Measurements from ENCODE around the gene EPS15. TPM values are rescaled to one million over a fixed set of nuclear protein-coding genes. Genes with fewer than 3 reads are reported as not detected.

The EPS15 gene
- total RNA-seq, 4 donors from 2014 or later = 49.8 to 84.3 (median 62.5) TPM

GRCh38 chr1:51433972-51434510 lies 85.0 kb downstream of the EPS15 start:
- 71% methylated on average over 2 of the region's 2 CpGs for WGBS
- Histone ChIP-seq H3K4me1 (peaks cover 0 to 10% (median 6%) of the 10 kb centered on the region in 4 donors), H3K27me3 (no peaks in the 10 kb centered on the region), H3K36me3 (peaks cover 5 to 60% (median 35%) of the 10 kb centered on the region in 4 donors), H3K27ac (replicated peaks in 1 of 4) (peak overlapping the region in 1 of 4 donors; percentile 5), H3K4me3 (no peak overlapping the region), H3K9me3 (no peaks in the 10 kb centered on the region)
- no peak for DNase-seq (ENCODE audit: extremely low spot score)
- intact Hi-C loops (cut with DNase I) = no loop called here
- TF ChIP-seq CTCF (IDR thresholded peaks at IDR 0.05) = no peak
- TF ChIP-seq POLR2A (IDR thresholded peaks at IDR 0.05; ENCODE audit: low read depth) = no peak
- no peak for TF ChIP-seq POLR2AphosphoS5 (IDR thresholded peaks at IDR 0.05)
- TF ChIP-seq EP300 (IDR thresholded peaks at IDR 0.05) = no peak

GRCh38 chr1:51433269-51433971 lies 85.6 kb downstream of the EPS15 start:
- Histone ChIP-seq H3K9me3 (no peaks in the 10 kb centered on the region), H3K27me3 (no peaks in the 10 kb centered on the region), H3K4me3 (no peak overlapping the region), H3K27ac (replicated peaks in 1 of 4) (peak overlapping the region in 1 of 4 donors; percentile 5), H3K4me1 (peaks cover 0 to 10% (median 6%) of the 10 kb centered on the region in 4 donors), H3K36me3 (peaks cover 5 to 61% (median 37%) of the 10 kb centered on the region in 4 donors)
- WGBS = 83% methylated on average over 4 of the region's 4 CpGs
- no peak for TF ChIP-seq POLR2A (IDR thresholded peaks at IDR 0.05; ENCODE audit: low read depth)
- TF ChIP-seq CTCF (IDR thresholded peaks at IDR 0.05) = no peak
- TF ChIP-seq POLR2AphosphoS5 (IDR thresholded peaks at IDR 0.05) = no peak
- no peak for TF ChIP-seq EP300 (IDR thresholded peaks at IDR 0.05)
- no peak for DNase-seq (ENCODE audit: extremely low spot score)
- intact Hi-C loops (cut with DNase I) = no loop called here

- H3K36me3 ChIP-seq = peaks cover 5 to 73% (median 39%) of the 10 kb centered on the region in 4 donors
- no peak overlapping the region for H3K27ac ChIP-seq (replicated peaks in 1 of 4)
- no peaks in the 10 kb centered on the region for H3K9me3 ChIP-seq
- peaks cover 0 to 10% (median 6%) of the 10 kb centered on the region in 4 donors for H3K4me1 ChIP-seq
- intact Hi-C loops (cut with DNase I) = no loop called here
- H3K27me3 ChIP-seq = no peaks in the 10 kb centered on the region
- H3K4me3 ChIP-seq = no peak overlapping the region
- no peak for TF ChIP-seq POLR2A (IDR thresholded peaks at IDR 0.05; ENCODE audit: low read depth)
- no peak for TF ChIP-seq CTCF (IDR thresholded peaks at IDR 0.05)
- no peak for TF ChIP-seq EP300 (IDR thresholded peaks at IDR 0.05)
- TF ChIP-seq POLR2AphosphoS5 (IDR thresholded peaks at IDR 0.05) = no peak
- DNase-seq (ENCODE audit: extremely low spot score) = no peak
Observed at GRCh38 chr1:51432146-51432545, 86.9 kb downstream of the EPS15 start.

GRCh38 chr1:51427438-51427837 lies 91.6 kb downstream of the EPS15 start:
- no peaks in the 10 kb centered on the region for H3K9me3 ChIP-seq
- H3K4me3 ChIP-seq = no peak overlapping the region
- 100% methylated on average over 1 of the region's 1 CpG for WGBS
- TF ChIP-seq POLR2A (IDR thresholded peaks at IDR 0.05; ENCODE audit: low read depth) = no peak
- TF ChIP-seq POLR2AphosphoS5 (IDR thresholded peaks at IDR 0.05) = no peak
- TF ChIP-seq EP300 (IDR thresholded peaks at IDR 0.05) = no peak
- no peak for TF ChIP-seq CTCF (IDR thresholded peaks at IDR 0.05)
- H3K36me3 ChIP-seq = peaks cover 5 to 54% (median 24%) of the 10 kb centered on the region in 4 donors
- intact Hi-C loops (cut with DNase I) = no loop called here
- peaks cover 8 to 16% (median 13%) of the 10 kb centered on the region in 4 donors for H3K4me1 ChIP-seq
- DNase-seq (ENCODE audit: extremely low spot score) = no peak
- H3K27me3 ChIP-seq = no peaks in the 10 kb centered on the region
- H3K27ac ChIP-seq (replicated peaks in 1 of 4) = no peak overlapping the region
